OCI-LY3 (cell line): ENCODE measurements around the gene TTLL11.

Experiments used
- H2AFZ ChIP-seq: fragments of 200-600, 300-600 bp; shearing (Covaris generic); 2 replicates; pipeline ENCODE4 v1.6.0; 2014; ENCODE audit warnings: antibody characterized with exemption, low read depth, low read length
- H3K27ac ChIP-seq: fragments of 200-600, 300-600 bp; sonication (generic); 2 replicates; pipeline ENCODE4 v1.5.1; 2014; ENCODE audit warnings: mild to moderate bottlenecking, low read length, moderate library complexity, mixed read lengths
- H3K27me3 ChIP-seq: fragments of 200-600, 300-600 bp; sonication (generic); 2 replicates; pipeline ENCODE4 v1.6.1; 2014; ENCODE audit warnings: low read depth, low read length, mixed read lengths
- H3K36me3 ChIP-seq: fragments of 200-600, 300-600 bp; sonication (generic); replicated peaks from 2 replicates; pipeline ENCODE3; 2014; ENCODE audit warnings: low read depth, low read length, mixed read lengths
- H3K4me1 ChIP-seq: fragments of 300-600, 200-600 bp; sonication (generic); 2 replicates; pipeline ENCODE4 v1.6.1; 2014; ENCODE audit warnings: low read length, mixed read lengths
- H3K4me2 ChIP-seq: fragments of 200-600, 300-600 bp; sonication (generic); 2 replicates; pipeline ENCODE4 v1.6.1; 2014; ENCODE audit warnings: low read length, mixed read lengths
- H3K4me3 ChIP-seq: fragments of 300-600, 200-600 bp; sonication (generic); 2 replicates; pipeline ENCODE4 v1.5.1; 2014; ENCODE audit warnings: antibody characterized with exemption, mild to moderate bottlenecking, low read length, moderate library complexity
- H3K79me2 ChIP-seq: fragments of 300-600, 200-600 bp; shearing (Covaris generic); 2 replicates; pipeline ENCODE4 v1.6.1; 2014; ENCODE audit warnings: mild to moderate bottlenecking, low read length, mixed read lengths
- H3K9ac ChIP-seq: fragments of 300-600, 200-600 bp; shearing (Covaris generic); 2 replicates; pipeline ENCODE4 v1.6.0; 2014; ENCODE audit warnings: mild to moderate bottlenecking, low read length, moderate library complexity
- H3K9me3 ChIP-seq: fragments of 200-600, 300-600 bp; shearing (Covaris generic); 2 replicates; pipeline ENCODE4 v1.6.1; 2014; ENCODE audit warnings: low read length, mixed read lengths; ENCODE audit not compliant: insufficient read depth
- H4K20me1 ChIP-seq: fragments of 200-600, 300-600 bp; sonication (generic); 2 replicates; pipeline ENCODE4 v1.6.1; 2016; ENCODE audit warnings: low read length, mixed read lengths; ENCODE audit not compliant: insufficient read depth
- EZH2phosphoT487 ChIP-seq: fragments of 200-600 bp; shearing (Covaris generic); IDR thresholded peaks from 2 replicates; pipeline ENCODE4 v1.6.1; 2018; ENCODE audit warnings: antibody characterized with exemption, mixed run types, low read depth
- TF ChIP-seq, protein P1 (sequence below): fragments of 200-600, 300-600 bp; sonication (generic); IDR thresholded peaks from 2 replicates; pipeline ENCODE4 v1.5.1; 2014; ENCODE audit warnings: antibody characterized with exemption, low read length, low read depth

TTLL11 gene

GRCh38 chr9:121989010-121989409, 104.1 kb downstream of the TTLL11 start:
- Histone ChIP-seq H3K79me2 (no peaks in the 10 kb centered on the region), H3K9me3 (no peaks in the 10 kb centered on the region)

DNA sequence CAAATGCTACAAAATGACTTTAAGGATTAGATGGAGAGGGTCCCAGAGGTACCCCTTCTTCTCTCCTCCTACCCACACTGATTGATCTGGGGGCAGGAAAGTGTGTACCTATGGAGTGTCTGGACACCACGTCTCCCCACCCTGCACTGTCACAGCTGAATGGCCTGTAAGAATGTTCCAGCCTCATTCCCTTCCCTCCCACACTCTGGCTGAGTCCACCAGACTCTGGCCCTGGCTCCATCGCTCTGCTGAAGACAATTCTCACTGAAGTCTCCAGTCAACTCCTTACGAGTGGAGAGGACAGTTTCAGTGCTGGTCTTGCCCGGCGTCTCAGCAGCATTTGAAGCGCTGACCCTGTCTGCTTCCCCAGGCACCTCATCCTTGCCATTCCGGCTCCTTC, 105.8 kb downstream of the TTLL11 start:
- no peak overlapping the region for H3K9ac ChIP-seq
- no peak overlapping the region for H3K27ac ChIP-seq
- H3K36me3 ChIP-seq = no peaks in the 10 kb centered on the region
- H3K4me2 ChIP-seq = no peak overlapping the region
- H4K20me1 ChIP-seq = no peaks in the 10 kb centered on the region
- no peak overlapping the region for H3K4me3 ChIP-seq
- H3K27me3 ChIP-seq = no peaks in the 10 kb centered on the region
- no peaks in the 10 kb centered on the region for H3K79me2 ChIP-seq
- no peak for TF ChIP-seq EZH2phosphoT487
- TF ChIP-seq, protein P1, sequence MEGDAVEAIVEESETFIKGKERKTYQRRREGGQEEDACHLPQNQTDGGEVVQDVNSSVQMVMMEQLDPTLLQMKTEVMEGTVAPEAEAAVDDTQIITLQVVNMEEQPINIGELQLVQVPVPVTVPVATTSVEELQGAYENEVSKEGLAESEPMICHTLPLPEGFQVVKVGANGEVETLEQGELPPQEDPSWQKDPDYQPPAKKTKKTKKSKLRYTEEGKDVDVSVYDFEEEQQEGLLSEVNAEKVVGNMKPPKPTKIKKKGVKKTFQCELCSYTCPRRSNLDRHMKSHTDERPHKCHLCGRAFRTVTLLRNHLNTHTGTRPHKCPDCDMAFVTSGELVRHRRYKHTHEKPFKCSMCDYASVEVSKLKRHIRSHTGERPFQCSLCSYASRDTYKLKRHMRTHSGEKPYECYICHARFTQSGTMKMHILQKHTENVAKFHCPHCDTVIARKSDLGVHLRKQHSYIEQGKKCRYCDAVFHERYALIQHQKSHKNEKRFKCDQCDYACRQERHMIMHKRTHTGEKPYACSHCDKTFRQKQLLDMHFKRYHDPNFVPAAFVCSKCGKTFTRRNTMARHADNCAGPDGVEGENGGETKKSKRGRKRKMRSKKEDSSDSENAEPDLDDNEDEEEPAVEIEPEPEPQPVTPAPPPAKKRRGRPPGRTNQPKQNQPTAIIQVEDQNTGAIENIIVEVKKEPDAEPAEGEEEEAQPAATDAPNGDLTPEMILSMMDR = no peak
- no peaks in the 10 kb centered on the region for H3K9me3 ChIP-seq
- H3K4me1 ChIP-seq = peaks cover 2% of the 10 kb centered on the region; the same call in 1 of the 2 replicates
- no peak overlapping the region for H2AFZ ChIP-seq

More at GRCh38 chr9:121989010-121989409, 104.1 kb downstream of the TTLL11 start:
- TF ChIP-seq, protein P1 = no peak
- TF ChIP-seq EZH2phosphoT487 = no peak
- Histone ChIP-seq H3K4me2 (no peak overlapping the region), H4K20me1 (no peaks in the 10 kb centered on the region), H3K4me3 (no peak overlapping the region), H2AFZ (no peak overlapping the region), H3K27ac (no peak overlapping the region), H3K9ac (no peak overlapping the region), H3K36me3 (no peaks in the 10 kb centered on the region), H3K4me1 (peaks cover 4% of the 10 kb centered on the region; the same call in 1 of the 2 replicates), H3K27me3 (no peaks in the 10 kb centered on the region)

DNA sequence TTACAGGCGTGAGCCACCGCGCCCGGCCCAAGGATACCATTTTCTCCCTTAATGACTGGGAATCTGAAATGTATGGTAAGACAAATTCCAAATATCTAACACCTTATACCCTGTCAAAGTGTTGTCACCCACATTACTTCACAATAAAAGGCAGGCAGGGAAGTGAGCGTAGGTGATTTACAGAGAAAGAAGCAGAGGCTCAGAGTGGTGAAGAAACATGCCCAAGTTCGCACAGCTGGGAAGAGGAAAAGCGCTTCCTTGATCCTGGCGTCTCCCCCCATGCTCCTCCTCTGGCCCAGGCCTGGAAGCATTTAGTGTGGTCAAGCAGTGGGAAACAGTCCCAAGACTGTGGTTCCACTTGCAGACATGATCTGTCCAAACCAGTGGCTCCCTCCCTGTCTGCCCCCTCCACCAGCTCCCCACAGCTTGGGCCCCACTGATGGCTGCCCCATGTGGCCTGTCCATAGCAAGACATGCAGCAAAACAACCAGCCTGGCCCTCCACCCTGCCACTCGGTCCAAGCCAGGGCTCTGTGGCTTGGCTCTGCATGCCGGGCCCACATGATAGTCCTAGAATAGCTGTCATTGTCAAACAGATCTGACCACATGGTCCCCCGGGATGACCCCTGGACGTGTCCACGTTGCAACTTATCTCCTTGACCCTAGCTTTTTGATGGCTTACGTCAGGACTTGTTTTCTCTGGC, 107.2 kb downstream of the TTLL11 start:
- Histone ChIP-seq H2AFZ (no peak overlapping the region), H4K20me1 (no peaks in the 10 kb centered on the region), H3K27ac (no peak overlapping the region), H3K4me3 (no peak overlapping the region), H3K4me1 (no peaks in the 10 kb centered on the region), H3K79me2 (no peaks in the 10 kb centered on the region), H3K9ac (no peak overlapping the region), H3K27me3 (no peaks in the 10 kb centered on the region), H3K4me2 (no peak overlapping the region), H3K36me3 (no peaks in the 10 kb centered on the region), H3K9me3 (no peaks in the 10 kb centered on the region)
- TF ChIP-seq EZH2phosphoT487 = no peak
- TF ChIP-seq, protein P1 = no peak

GRCh38 chr9:121984726-121985402, 108.2 kb downstream of the TTLL11 start:
- H3K4me3 ChIP-seq = no peak overlapping the region
- H3K4me1 ChIP-seq = no peaks in the 10 kb centered on the region
- no peak overlapping the region for H3K4me2 ChIP-seq
- no peaks in the 10 kb centered on the region for H3K27me3 ChIP-seq
- H3K9me3 ChIP-seq = no peaks in the 10 kb centered on the region
- no peaks in the 10 kb centered on the region for H3K79me2 ChIP-seq
- H3K9ac ChIP-seq = no peak overlapping the region
- H4K20me1 ChIP-seq = no peaks in the 10 kb centered on the region
- H2AFZ ChIP-seq = no peak overlapping the region
- TF ChIP-seq, protein P1 = no peak
- TF ChIP-seq EZH2phosphoT487 = no peak
- no peak overlapping the region for H3K27ac ChIP-seq
- H3K36me3 ChIP-seq = no peaks in the 10 kb centered on the region
